Occipital lobe (tissue), 2 donors: ENCODE data around the gene SEC62. TPM values are rescaled to one million over a fixed set of nuclear protein-coding genes. Genes with fewer than 3 reads are reported as not detected.

Experiments
- DNase-seq: peaks from one replicate; lab custom pipeline; 2025; lab: John Stamatoyannopoulos, UW
- total RNA-seq: library from RNA; depleted of rRNA; stranded (reverse); fragments of >200 nt; gene quantifications from one replicate; pipeline ENCODE4 v1.2.3, GENCODE V29; 2014

SEC62 gene
- total RNA-seq, 1 donor from 2014 or later = 106 TPM

GRCh38 chr3:169966951-169967915 lies 626 bp downstream of the SEC62 start:
- DNase-seq = peak; percentile 43

GRCh38 chr3:169968224-169968885 lies 1.7 kb downstream of the SEC62 start:
- DNase-seq = no peak

GRCh38 chr3:169969174-169970095 lies 2.8 kb downstream of the SEC62 start:
- DNase-seq = no peak

- DNase-seq = no peak
Observed at GRCh38 chr3:169970847-169971246, 4.2 kb downstream of the SEC62 start.

- no peak for DNase-seq
Observed at GRCh38 chr3:169971522-169971921, 4.9 kb downstream of the SEC62 start.

GRCh38 chr3:169980055-169980454 lies 13.4 kb downstream of the SEC62 start:
- DNase-seq = no peak

GRCh38 chr3:169984292-169984691 lies 17.7 kb downstream of the SEC62 start:
- no peak for DNase-seq

GRCh38 chr3:169990431-169990830 lies 23.8 kb downstream of the SEC62 start:
- no peak for DNase-seq

- DNase-seq = no peak
Observed at GRCh38 chr3:169992156-169992555, 25.5 kb downstream of the SEC62 start.

GRCh38 chr3:169992781-169993180 lies 26.2 kb downstream of the SEC62 start:
- no peak for DNase-seq

GRCh38 chr3:169993761-169994160 lies 27.2 kb downstream of the SEC62 start:
- DNase-seq = no peak

GRCh38 chr3:169996063-169996462 lies 29.5 kb downstream of the SEC62 start:
- DNase-seq = no peak

GRCh38 chr3:169998668-169999131 lies 32.1 kb downstream of the SEC62 start:
- no peak for DNase-seq

- DNase-seq = no peak
Observed at GRCh38 chr3:169999433-169999832, 32.8 kb downstream of the SEC62 start.

- no peak for DNase-seq
Observed at GRCh38 chr3:170000051-170000450, 33.4 kb downstream of the SEC62 start.

- DNase-seq = no peak
Observed at GRCh38 chr3:170002231-170002630, 35.6 kb downstream of the SEC62 start.

- no peak for DNase-seq
Observed at GRCh38 chr3:170002879-170003278, 36.3 kb downstream of the SEC62 start.

GRCh38 chr3:170003881-170004356 lies 37.3 kb downstream of the SEC62 start:
- DNase-seq = no peak

GRCh38 chr3:170007031-170007663 lies 40.5 kb downstream of the SEC62 start:
- DNase-seq = no peak

GRCh38 chr3:170010498-170010897 lies 43.9 kb downstream of the SEC62 start:
- no peak for DNase-seq
